Urothelium cell line (cell line): Measurements from ENCODE around the gene TNFAIP1.

Experiments used
- DNase-seq: peaks from one replicate; pipeline ENCODE4 v3.0.0; 2011; ENCODE audit warnings: low spot score, mixed read lengths
- FAIRE-seq: peaks from 2 replicates; lab custom pipeline; 2011; peaks lifted over from hg19 to GRCh38; lab: Jason Lieb, UNC

Gene TNFAIP1

DNA sequence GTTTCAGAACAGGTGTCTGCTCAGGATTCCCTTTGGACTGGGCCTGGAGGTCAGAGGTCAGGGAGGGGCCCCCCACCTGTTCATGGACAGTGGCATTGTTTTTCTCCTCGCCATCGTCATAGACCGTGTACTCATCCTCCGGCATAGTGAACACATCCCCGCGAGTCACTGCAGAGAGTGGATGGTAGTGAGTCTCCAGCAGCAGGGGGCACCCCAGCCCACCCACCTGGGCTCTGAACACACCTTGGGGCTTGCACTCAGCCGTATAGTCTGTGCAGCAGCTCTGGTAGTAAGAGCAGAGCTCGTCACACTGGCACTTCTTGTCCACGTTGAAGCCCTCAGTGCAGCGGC, 34.1 kb downstream of the TNFAIP1 start:
- DNase-seq = no peak
- no peak for FAIRE-seq

DNA sequence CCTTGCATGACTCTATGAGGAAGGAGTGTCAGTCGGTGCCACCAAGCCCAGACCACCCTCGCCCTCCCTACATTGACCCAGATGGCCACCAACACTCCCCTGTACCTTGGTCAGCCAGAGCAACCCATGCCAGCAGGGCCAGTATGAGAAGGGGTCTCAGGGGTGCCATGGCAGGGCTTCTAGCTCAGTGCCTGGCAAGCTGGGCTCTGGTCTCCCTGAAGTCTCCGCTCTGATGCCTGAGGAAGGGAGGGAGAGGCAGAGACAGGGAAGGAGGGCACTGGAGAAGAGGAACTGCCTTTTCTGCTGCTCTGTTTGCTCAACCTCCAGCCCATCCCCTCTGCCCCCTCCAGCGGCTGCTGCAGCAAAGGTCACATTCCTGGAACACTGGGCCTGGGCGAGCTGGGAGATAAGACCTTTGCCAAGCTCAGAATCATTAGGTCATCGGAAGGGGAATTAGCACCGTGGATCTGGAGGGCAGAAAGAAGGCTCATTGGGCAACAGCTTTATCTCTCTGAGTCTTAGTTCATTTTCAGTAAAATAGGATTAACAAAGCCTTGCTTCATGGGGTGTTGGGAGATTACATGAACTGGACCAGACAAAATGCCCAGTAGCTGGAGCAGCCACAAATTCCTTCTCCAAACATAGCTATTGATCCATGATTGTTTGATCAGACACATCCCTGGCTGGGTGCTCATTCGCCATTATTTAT, 34.6 kb downstream of the TNFAIP1 start, which contains the start of gene VTN:
Gene VTN (minus strand): TSS at position 273 of the 709 bp plus-strand sequence. CDS start 104 bp downstream, at position 169.
- FAIRE-seq (no peak), DNase-seq (no peak)

DNA sequence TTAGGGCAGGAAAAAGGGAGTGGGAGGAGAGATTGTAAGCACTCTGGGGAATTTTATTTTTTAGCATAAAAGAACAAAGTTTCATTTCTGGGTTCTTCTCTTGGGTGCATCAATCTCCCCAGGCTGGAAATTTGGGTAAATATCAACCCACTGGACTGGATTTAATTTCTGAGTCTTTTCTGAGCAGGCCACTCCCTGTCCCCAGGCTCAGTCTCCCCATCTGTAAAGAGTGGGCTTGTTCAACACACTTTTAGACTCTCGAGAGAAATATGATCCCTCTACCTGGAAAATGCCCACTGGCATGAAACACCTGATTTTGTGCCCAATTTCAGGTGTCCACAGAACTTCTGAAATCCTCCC, 35.2 kb downstream of the TNFAIP1 start:
- no peak for FAIRE-seq
- no peak for DNase-seq

DNA sequence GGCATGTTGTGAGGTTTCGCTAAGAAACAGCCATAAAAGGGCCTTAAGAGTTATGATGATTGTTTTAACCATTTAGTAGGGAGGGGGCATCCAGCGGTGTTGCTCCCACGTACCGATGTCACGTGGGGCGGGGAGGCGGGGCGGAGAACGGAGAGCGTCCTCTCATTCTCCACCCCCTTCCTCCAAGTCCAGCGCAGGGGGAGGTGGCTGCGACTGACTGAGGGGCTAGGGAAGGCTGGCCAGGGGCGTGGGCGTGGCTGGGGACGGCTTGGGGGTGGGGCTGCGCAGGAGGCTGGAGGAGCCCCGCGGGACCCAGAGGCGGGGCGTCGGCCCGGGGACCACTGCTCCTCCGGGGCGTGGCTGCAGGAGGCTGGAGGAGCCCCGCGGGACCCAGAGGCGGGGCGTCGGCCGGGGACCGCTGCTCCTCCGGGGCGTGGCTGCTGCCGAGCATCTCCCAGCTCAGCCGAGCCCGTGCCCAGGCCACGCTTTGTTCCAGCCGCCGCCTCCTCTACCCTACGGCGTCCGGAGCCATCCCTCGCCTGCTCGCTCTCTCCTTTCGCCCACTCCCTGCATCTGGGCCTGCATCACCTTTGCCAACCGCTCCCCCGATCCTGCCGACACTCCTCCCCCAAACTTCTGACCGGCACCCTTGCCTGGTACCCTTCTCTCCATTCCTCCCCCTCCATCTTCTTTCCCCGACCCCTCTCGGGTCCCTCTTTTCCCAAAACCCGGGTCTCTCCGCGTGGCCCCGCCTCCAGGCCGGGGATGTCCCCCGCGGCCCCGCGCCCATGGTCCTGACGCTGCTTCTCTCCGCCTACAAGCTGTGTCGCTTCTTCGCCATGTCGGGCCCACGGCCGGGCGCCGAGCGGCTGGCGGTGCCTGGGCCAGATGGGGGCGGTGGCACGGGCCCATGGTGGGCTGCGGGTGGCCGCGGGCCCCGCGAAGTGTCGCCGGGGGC, 36.0 kb downstream of the TNFAIP1 start, which contains the start of gene SARM1:
Gene SARM1 (plus strand): TSS at position 450 of the 958 bp plus-strand sequence. CDS start 339 bp downstream, at position 789.
- peak; percentile 79 for DNase-seq
- FAIRE-seq = no peak

DNA sequence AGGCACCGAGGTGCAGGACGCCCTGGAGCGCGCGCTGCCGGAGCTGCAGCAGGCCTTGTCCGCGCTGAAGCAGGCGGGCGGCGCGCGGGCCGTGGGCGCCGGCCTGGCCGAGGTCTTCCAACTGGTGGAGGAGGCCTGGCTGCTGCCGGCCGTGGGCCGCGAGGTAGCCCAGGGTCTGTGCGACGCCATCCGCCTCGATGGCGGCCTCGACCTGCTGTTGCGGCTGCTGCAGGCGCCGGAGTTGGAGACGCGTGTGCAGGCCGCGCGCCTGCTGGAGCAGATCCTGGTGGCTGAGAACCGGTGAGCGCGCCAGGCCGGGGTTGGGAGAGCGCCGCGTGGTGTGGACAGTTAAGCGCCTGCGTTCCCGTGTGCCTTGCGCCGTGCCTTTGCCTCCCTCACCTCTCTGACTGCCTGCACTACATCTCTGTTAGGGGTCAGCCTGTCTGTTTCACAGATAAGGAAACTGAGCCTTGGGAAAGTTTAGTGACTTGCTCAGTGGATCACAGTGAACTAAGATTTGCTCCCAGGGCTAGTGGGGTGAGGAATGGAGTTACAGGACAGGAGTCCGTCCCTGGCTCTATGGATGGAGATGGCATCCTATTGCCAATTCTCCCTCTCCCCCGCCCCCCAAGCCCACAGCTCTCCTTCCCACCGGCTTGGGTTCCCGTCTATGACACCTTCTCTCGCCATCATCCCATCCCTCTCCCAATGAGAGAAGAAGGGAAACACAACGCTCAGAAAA, 36.8 kb downstream of the TNFAIP1 start:
- DNase-seq = no peak
- FAIRE-seq = no peak

DNA sequence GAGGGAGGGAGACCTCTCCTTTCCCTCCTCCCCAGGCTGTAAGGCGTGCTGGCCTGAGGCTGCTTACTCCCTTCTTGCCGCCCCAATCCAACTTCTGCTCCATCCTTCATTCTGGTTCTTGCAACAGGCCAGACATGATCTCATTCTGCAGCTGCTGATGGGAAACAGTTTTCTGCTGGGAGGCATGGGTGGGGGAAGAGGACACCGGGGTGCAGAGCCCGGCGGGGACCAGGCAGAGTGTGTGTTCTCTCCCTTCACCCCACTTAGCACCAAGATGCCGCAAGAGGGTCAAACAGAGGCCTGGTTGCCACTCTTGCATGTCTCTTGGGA, 37.3 kb downstream of the TNFAIP1 start:
- DNase-seq = no peak
- FAIRE-seq = no peak

DNA sequence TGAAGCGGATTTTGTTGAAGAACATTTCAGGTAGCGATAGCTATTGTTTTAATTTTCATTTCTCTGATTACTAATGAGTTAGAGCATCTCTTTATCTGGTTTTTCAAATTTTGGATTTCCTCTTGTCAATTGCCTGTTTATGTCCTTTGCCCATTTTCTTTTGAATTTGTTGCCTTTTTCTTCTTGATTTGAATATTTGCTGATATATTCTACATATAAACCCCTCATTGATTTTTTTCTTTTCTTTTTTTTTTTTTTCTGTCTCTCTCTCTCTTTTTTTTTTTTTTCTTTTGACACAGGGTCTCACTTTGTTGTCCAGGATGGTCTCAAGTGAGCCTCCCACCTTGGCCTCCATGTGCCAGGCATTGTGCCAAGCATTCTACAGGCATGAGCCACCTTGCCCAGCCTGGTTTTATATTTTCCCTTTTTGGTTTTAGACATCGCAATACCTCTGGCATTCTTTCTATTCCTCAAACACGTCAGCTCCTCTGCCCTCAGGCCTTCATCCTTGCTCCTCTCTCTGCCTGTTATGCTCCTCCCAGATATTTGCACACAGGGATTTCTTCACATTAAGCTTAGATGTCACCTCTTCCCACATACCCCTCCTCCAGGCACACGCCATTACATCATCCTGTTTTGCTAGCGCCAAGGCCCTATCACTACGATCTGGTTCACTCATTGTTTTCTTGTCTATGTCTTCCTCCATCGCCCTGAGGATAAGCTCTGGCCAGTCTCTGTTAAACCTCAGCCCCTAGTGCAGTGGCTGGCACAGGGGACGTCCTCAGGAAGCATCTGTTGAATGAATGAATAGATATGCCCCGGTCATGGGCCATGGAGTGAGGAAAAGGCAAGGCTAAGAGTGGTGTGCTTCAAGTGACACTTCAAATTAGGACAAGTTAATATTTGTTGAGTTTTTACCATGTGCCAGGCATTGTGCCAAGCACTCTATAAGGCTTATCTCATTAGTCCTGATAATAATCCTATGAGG, 44.5 kb downstream of the TNFAIP1 start:
- DNase-seq = peak; percentile 29
- no peak for FAIRE-seq

DNA sequence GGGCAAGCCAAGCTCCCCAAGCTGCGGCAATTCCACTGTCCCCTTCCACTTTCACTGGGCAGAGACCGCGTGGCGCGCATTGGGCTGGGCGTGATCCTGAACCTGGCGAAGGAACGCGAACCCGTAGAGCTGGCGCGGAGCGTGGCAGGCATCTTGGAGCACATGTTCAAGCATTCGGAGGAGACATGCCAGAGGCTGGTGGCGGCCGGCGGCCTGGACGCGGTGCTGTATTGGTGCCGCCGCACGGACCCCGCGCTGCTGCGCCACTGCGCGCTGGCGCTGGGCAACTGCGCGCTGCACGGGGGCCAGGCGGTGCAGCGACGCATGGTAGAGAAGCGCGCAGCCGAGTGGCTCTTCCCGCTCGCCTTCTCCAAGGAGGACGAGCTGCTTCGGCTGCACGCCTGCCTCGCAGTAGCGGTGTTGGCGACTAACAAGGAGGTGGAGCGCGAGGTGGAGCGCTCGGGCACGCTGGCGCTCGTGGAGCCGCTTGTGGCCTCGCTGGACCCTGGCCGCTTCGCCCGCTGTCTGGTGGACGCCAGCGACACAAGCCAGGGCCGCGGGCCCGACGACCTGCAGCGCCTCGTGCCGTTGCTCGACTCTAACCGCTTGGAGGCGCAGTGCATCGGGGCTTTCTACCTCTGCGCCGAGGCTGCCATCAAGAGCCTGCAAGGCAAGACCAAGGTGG, 45.7 kb downstream of the TNFAIP1 start:
- no peak for DNase-seq
- no peak for FAIRE-seq

DNA sequence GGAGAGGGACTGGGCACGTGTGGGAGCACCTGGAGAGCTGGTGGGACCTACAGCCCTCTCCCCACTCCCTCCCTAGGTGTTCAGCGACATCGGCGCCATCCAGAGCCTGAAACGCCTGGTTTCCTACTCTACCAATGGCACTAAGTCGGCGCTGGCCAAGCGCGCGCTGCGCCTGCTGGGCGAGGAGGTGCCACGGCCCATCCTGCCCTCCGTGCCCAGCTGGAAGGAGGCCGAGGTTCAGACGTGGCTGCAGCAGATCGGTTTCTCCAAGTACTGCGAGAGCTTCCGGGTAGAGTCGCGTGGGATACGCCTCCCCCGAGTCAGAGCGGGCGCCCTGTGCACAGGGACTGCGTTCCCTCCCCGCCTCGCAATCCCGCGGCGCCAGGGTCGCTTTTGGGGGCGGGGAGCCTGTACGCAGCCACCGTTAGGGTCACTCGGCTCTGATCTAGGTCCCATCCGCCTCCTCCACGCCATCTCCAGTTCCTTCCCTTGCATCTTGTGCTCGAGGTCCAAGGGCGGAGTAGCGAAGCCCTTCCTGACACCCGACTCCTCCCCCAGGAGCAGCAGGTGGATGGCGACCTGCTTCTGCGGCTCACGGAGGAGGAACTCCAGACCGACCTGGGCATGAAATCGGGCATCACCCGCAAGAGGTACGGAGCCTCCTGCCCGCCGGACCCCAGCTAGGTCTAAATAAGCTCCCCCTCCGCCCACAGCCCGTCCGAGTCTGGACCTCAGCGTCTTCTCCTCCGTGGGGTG, 48.9 kb downstream of the TNFAIP1 start:
- no peak for DNase-seq
- no peak for FAIRE-seq

DNA sequence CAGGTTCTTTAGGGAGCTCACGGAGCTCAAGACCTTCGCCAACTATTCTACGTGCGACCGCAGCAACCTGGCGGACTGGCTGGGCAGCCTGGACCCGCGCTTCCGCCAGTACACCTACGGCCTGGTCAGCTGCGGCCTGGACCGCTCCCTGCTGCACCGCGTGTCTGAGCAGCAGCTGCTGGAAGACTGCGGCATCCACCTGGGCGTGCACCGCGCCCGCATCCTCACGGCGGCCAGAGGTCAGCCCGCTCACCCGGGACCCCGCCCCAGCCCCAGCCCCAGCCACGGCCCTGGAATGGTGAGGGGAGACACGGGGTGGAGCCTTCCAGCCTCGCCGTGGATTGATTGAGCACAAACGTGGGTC, 49.5 kb downstream of the TNFAIP1 start:
- no peak for DNase-seq
- FAIRE-seq = no peak

DNA sequence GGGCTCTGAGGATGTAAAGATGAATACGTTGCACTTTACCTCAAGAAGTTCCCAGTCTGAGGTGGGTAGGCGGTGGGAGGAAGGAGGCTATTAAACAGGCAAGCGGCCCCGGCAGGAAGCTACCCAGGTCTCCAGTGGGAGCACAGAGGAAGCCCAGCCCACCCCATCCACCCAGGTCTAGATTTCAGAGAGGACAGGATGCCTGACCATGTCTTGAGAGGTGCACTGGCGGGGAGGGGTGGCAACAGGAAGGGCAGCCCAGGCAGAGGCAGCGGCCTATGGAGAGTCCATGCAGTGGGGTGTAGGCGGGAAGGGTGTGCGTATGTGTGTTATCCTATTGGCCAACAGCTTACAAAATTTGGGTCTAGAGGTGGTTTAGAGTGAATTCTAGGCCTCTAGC, 49.8 kb downstream of the TNFAIP1 start:
- FAIRE-seq (no peak), DNase-seq (no peak)

DNA sequence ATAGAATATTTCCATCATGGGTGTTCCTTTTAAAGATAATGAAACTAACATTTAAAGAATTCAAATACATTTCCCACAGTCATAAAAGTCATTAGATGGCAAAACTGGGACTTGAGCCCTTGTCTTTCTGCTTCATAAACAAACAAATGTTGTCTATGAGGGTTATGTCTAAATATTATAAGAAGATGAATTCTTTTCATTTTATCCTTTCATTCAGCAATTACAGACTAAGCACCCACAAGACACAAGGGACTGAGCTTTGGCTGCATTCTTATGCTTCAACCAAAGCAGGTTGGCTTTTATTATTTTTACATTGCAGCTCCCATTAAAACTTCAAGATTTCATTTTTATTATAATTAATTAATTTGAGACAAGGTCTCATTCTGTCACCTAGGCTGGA, 50.8 kb downstream of the TNFAIP1 start:
- no peak for FAIRE-seq

DNA sequence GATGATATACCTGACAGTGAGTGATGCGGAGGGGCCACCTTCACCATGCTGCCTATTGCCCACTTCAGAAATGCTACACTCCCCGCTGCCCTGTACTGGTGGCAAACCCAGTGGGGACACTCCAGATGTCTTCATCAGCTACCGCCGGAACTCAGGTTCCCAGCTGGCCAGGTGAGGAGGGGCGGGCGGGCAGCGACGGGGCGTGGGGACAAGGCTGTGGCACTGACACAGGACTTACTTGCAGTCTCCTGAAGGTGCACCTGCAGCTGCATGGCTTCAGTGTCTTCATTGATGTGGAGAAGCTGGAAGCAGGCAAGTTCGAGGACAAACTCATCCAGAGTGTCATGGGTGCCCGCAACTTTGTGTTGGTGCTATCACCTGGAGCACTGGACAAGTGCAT, 52.5 kb downstream of the TNFAIP1 start:
- DNase-seq (no peak), FAIRE-seq (no peak)

More for the DNA sequence above, 50.8 kb downstream of the TNFAIP1 start:
- no peak for DNase-seq

DNA sequence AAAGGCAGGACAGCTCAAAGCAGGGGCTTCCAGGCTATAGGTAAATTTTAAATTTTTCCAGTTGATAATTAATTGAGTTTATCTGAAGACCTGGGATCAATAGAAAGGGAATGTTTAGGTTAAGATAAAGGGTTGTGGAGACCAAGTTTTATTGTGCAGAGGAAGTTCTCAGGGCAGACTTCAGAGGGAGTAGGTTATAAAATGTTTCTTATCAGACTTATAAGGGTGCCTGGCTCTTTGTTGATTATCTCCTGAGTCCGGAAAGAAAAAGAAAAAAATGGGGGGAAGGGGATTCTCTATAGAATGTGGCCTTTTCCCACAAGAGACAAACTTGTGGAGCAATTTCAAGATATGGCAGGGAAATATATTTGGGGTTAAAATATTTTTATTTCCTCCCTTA, 54.6 kb downstream of the TNFAIP1 start:
- no peak for DNase-seq
- no peak for FAIRE-seq

DNA sequence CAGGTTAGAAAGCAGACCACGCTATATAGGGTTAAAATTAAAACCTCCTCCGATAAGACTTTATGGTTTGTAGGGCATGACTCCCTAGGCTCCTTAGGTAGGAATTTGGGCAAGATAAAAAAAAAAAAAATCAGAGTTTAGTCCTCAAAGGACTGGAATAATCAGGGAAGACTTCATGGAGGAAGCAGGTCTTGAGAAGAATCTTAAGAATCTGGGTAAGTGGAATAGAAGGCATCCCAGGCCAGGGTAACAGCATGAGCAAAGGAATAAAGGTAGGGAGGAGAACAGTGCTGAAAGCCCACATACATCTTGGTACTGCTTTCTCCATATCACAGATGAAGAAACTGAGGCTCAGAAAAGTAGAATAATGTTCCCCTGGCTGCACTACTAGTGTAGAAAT, 55.0 kb downstream of the TNFAIP1 start:
- DNase-seq = no peak
- FAIRE-seq = no peak

DNA sequence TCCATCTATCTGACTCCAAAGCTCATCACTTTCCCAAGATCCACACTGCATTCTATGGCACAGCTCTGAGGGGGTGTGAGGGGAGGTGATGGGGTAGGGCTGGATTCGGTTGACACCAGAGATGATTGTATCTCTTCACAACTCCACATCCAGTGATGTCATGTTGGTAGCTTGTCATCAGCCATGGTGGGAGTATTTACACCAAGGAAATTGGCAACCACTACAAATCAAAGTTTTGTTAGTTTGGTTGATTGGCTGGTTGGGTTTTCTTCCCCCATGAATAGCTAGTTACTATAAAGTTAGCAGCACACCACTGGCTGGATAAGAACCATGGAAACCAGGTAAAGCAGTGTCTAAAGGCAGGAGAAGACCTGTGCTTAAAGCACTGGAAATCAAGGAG, 55.4 kb downstream of the TNFAIP1 start:
- DNase-seq = no peak
- FAIRE-seq = no peak

DNA sequence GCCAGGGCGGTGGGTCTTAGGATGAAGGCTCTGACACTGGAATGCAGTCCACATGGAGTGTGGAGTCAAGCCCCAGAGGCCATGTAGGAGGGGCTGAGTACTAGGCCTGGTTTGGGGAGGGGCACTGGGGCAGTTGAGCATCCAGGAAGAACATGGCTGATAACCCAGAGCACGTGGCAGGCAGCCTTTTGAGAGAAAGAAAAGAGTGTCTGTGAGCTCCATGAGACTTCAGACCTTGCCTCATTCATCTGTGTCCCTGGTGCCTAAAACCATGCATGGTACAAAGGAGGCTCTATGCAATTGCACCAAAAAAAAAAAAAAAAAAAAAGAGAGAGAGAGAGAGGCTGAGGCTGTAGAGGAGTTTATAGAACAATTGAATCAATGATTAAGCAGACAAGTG, 55.8 kb downstream of the TNFAIP1 start:
- no peak for DNase-seq

DNA sequence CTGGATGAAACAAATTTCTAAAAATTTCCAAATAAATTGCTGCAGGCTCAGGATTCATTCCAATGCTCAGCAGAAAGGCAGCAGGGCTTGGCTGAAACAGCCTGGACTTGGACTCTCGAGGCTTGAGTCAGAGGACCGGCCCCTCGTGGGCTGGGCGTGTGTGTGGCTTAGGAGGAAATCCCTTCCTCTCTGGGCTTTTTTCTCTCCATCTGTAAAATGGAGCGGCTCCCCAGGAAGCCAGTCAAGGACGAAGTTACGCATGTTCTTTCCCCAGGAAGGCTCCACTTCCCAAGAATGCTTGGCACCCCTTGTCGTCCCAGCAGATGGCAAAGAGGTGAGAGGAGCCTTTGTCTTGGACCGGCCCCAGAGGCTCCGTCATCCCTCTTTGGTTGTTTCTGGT, 56.9 kb downstream of the TNFAIP1 start:
- FAIRE-seq = no peak
- no peak for DNase-seq

More for the DNA sequence above, 55.8 kb downstream of the TNFAIP1 start:
- no peak for FAIRE-seq
